Epithelial cell of proximal tubule (primary cell): ENCODE measurements around the gene DDX3X. TPM values are rescaled to one million over a fixed set of nuclear protein-coding genes. Genes with fewer than 3 reads are reported as not detected.
"Not testable (repeated sequence)": the region's sequence is repeated elsewhere in the genome, so short reads cannot be mapped to it uniquely, and the experiment has no call there.

ENCODE experiments used
- DNase-seq: peaks from one replicate; pipeline ENCODE4 v3.0.0-alpha.2; 2011; ENCODE audit warnings: low read depth
- H3K4me3 ChIP-seq: 2 replicates; pipeline ENCODE4 v1.5.1; 2011; ENCODE audit warnings: low read depth, mild to moderate bottlenecking, low read length
- total RNA-seq: library from RNA; depleted of rRNA; stranded (reverse); fragments of >200 nt; gene quantifications from 2 replicates; pipeline ENCODE4 v1.2.3, GENCODE V29; 2015
- TF ChIP-seq, protein P1 (sequence below): conservative IDR thresholded peaks from 2 replicates; pipeline ENCODE4 v1.5.1; 2012; ENCODE audit warnings: low read depth, mild to moderate bottlenecking, low read length

DDX3X gene
- total RNA-seq, 1 donor from 2014 or later = 87.6 TPM

DNA sequence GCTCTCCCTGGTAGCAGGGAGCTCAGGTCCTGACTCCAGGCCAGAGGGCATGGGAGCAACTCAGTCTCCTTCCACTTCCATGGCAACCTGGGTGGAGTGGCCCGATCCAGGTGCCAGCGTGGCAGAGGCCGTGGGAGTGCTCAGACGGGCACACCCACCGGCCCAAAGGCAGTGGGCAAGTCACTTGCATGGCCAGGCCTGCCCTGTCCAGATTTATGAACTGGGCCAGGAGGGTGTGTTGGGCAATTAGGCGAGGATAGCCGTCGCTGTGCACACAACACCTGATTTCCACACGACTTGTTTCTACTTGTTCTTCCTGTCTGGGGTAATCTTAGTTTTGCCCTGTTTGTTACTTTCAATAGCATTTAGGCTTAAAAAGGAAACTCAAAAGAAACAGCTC, 57.6 kb downstream of the DDX3X start:
- H3K4me3 ChIP-seq = no peak overlapping the region
- TF ChIP-seq, protein P1, sequence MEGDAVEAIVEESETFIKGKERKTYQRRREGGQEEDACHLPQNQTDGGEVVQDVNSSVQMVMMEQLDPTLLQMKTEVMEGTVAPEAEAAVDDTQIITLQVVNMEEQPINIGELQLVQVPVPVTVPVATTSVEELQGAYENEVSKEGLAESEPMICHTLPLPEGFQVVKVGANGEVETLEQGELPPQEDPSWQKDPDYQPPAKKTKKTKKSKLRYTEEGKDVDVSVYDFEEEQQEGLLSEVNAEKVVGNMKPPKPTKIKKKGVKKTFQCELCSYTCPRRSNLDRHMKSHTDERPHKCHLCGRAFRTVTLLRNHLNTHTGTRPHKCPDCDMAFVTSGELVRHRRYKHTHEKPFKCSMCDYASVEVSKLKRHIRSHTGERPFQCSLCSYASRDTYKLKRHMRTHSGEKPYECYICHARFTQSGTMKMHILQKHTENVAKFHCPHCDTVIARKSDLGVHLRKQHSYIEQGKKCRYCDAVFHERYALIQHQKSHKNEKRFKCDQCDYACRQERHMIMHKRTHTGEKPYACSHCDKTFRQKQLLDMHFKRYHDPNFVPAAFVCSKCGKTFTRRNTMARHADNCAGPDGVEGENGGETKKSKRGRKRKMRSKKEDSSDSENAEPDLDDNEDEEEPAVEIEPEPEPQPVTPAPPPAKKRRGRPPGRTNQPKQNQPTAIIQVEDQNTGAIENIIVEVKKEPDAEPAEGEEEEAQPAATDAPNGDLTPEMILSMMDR = no peak
- DNase-seq = no peak

- no peak for DNase-seq
- no peak overlapping the region for H3K4me3 ChIP-seq
- TF ChIP-seq, protein P1 = no peak
These were observed 60.3 kb downstream of the DDX3X start for GRCh38 chrX:41394293-41394692.

- TF ChIP-seq, protein P1 = no peak
- H3K4me3 ChIP-seq = no peak overlapping the region
- no peak for DNase-seq
These were observed 63.3 kb downstream of the DDX3X start for GRCh38 chrX:41397219-41397618.

DNA sequence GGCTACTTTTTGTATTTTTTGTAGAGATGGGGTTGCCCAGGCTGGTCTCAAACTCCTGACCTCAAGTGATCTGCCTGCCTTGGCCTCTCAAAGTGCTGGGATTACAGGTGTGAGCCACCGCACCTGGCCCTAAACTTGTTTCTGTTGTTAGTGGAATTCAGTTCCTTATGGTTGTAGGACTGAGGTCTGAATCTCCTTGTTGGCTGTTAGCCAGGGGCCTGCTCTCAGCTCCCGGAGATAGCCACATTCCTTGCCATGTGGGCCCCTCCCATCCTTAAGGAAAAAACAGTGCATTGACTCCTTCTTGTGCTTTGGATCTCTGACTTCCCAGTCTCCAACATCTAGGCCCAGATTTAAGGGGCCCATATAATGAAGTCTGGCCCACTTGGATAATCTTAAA, 63.8 kb downstream of the DDX3X start:
- no peak for DNase-seq
- TF ChIP-seq, protein P1 = no peak
- no peak overlapping the region for H3K4me3 ChIP-seq

GRCh38 chrX:41402556-41402955, 68.6 kb downstream of the DDX3X start:
- DNase-seq, H3K4me3 ChIP-seq: not testable (repeated sequence)

GRCh38 chrX:41405551-41405950, 71.6 kb downstream of the DDX3X start:
- no peak for DNase-seq
- TF ChIP-seq, protein P1 = no peak
- no peak overlapping the region for H3K4me3 ChIP-seq

DNA sequence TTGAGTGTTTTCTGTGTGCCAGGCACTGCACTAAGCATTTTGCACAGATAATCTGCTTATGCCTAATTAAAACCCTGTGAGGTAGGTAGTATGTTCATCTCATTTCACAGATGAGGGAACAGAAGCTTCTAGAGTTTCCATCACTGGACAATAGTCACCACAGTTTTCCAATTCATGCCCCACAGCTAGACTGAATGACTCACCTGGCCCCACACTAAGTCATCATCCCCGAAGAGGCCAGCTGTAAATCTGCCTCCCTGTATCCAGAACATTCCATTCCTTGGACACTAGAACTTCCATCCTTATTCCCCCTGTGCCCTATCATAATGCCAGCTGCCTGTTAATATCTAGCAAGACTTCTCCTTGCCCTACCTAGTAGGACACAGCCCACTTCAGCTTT, 72.2 kb downstream of the DDX3X start:
- TF ChIP-seq, protein P1 = no peak
- no peak for DNase-seq
- no peak overlapping the region for H3K4me3 ChIP-seq

DNA sequence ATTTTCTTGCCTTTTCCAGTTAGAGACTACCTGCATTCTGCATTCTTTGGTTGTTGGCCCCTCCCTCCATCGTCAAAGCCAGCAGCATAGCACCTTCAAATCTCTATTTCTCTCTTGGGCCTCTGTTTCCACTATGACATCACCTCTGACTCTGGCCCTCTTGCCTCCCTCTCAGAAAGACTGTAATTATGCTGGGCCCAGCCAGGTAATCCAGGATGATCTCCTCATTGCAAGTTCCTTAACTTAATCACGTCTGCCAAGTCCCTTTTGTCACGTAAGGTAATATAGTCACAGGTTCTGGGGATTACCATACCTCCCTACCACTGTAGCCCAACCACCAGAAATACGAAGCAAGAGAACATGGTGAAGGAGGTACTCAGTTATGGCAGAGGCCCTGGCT, 73.9 kb downstream of the DDX3X start:
- DNase-seq = no peak
- TF ChIP-seq, protein P1 = no peak
- H3K4me3 ChIP-seq = no peak overlapping the region
